ENCODE results near the gene TMEM236. TPM values are rescaled to one million over a fixed set of nuclear protein-coding genes. Genes with fewer than 3 reads are reported as not detected.

TMEM236 gene
- polyA plus RNA-seq, 1 of the 3 experiments (the other 2 are of a cell fraction) = 0.02 TPM

DNA sequence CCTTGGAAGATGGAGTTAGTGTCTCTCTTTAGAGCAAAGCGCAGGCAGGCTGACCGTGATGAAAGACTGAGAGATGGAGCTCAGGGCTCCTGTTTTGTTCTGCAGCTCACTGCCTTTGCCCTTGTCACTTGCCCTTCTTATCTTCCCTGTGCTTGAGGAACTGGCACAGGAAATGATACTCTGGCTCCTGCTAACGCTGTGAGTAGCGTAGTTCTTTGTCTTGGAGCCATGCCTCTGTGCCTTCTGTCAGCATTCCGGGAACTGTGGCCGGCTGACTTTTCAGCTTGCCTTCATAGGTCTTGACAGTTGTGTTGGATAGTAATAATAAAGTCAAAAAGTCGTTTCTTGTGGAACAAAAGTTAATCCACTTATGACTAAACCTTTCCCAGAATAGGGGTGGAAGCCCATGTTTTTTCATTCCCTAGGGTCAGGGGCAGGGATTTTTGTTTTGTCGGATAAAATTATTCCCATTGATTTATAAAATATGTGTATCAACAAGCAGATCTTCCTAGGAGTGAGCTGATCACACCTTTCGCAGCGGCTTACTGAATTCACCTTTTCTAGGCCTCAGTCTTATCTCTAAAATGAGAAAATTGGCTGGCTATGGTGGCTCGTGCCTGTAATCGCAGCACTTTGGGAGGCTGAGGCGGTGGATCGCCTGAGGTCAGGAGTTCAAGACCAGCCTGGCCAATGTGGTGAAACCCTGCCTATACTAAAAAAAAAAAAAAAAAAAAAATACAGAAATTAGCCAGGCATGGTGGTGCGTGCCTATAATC is 16.6 kb upstream of the TMEM236 start:
- TF ChIP-seq EP300 (IDR thresholded peaks at IDR 0.05; ENCODE audit: borderline replicate concordance in 1 of 2, low read depth in 1 of 2, low read length in 1 of 2) = no peak
- TF ChIP-seq TAF1 (IDR thresholded peaks at IDR 0.05; ENCODE audit: borderline replicate concordance, low read depth, low read length) = no peak
- no peak for TF ChIP-seq MXI1 (IDR thresholded peaks at IDR 0.05; ENCODE audit: low read depth, low read length)
- no peak for TF ChIP-seq GABPA (IDR thresholded peaks at IDR 0.05; ENCODE audit: low read depth)
- TF ChIP-seq SMC3 (IDR thresholded peaks at IDR 0.05; ENCODE audit: low read depth, low read length) = no peak
- TF ChIP-seq RFX5 (IDR thresholded peaks at IDR 0.05; ENCODE audit: low read length) = no peak
- no peak for TF ChIP-seq RCOR1 (IDR thresholded peaks at IDR 0.05; ENCODE audit: low read length)
- TF ChIP-seq GATA2 (CRISPR knock-in tag; IDR thresholded peaks at IDR 0.05) = no peak
- TF ChIP-seq, protein P1, sequence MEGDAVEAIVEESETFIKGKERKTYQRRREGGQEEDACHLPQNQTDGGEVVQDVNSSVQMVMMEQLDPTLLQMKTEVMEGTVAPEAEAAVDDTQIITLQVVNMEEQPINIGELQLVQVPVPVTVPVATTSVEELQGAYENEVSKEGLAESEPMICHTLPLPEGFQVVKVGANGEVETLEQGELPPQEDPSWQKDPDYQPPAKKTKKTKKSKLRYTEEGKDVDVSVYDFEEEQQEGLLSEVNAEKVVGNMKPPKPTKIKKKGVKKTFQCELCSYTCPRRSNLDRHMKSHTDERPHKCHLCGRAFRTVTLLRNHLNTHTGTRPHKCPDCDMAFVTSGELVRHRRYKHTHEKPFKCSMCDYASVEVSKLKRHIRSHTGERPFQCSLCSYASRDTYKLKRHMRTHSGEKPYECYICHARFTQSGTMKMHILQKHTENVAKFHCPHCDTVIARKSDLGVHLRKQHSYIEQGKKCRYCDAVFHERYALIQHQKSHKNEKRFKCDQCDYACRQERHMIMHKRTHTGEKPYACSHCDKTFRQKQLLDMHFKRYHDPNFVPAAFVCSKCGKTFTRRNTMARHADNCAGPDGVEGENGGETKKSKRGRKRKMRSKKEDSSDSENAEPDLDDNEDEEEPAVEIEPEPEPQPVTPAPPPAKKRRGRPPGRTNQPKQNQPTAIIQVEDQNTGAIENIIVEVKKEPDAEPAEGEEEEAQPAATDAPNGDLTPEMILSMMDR (IDR thresholded peaks at IDR 0.05) = no peak
- TF ChIP-seq, protein P2, sequence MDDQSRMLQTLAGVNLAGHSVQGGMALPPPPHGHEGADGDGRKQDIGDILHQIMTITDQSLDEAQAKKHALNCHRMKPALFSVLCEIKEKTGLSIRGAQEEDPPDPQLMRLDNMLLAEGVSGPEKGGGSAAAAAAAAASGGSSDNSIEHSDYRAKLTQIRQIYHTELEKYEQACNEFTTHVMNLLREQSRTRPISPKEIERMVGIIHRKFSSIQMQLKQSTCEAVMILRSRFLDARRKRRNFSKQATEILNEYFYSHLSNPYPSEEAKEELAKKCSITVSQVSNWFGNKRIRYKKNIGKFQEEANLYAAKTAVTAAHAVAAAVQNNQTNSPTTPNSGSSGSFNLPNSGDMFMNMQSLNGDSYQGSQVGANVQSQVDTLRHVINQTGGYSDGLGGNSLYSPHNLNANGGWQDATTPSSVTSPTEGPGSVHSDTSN (IDR thresholded peaks at IDR 0.05) = no peak
- no peak for TF ChIP-seq POLR2AphosphoS5 (IDR thresholded peaks at IDR 0.05; ENCODE audit: low read depth, low read length)
- H3K9ac ChIP-seq = no peak overlapping the region
- no peak overlapping the region for H3K4me2 ChIP-seq
- no peaks in the 10 kb centered on the region for H3K27me3 ChIP-seq (ENCODE audit: insufficient read depth)
- no peaks in the 10 kb centered on the region for H3K4me1 ChIP-seq (ENCODE audit: control insufficient read depth in 1 of 2, insufficient read depth in 2 of 2, low read depth in 1 of 2, low read length in 1 of 2)
- POLR2A ChIA-PET = interaction anchor here (0.6 kb wide), 1 partner anchor 12 kb away, joined by 3 read pairs; no protein-coding TSS in a partner anchor
- no peaks in the 10 kb centered on the region for H3K79me2 ChIP-seq (ENCODE audit: insufficient read depth)
- H4K20me1 ChIP-seq (ENCODE audit: insufficient read depth) = no peaks in the 10 kb centered on the region
- H3F3A ChIP-seq (replicated peaks; ENCODE audit: insufficient read depth) = no peaks in the 10 kb centered on the region
- CTCF ChIA-PET = interaction anchor here (0.6 to 2.7 kb wide), 4 partner anchors 10 to 127 kb away, joined by 3 to 9 read pairs (median 4); no protein-coding TSS in a partner anchor
- H3K4me3 ChIP-seq (ENCODE audit: low read depth in 2 of 2, low read length in 1 of 2) = no peak overlapping the region
- no peak overlapping the region for H2AFZ ChIP-seq (ENCODE audit: low read depth)
- H3K9me3 ChIP-seq = no peaks in the 10 kb centered on the region
- no peaks in the 10 kb centered on the region for H3K36me3 ChIP-seq (replicated peaks in 1 of 2; ENCODE audit: control insufficient read depth in 1 of 2, insufficient read depth in 2 of 2, low read length in 1 of 2)
- DNase-seq = no peak
- H3K27ac ChIP-seq (ENCODE audit: low read depth in 2 of 2, low read length in 1 of 2) = no peak overlapping the region
- 91% methylated on average over 15 of the region's 15 CpGs for WGBS (ENCODE audit: low lambda C conversion rate)
- no peaks in the 10 kb centered on the region for H3K9me2 ChIP-seq

GRCh38 chr10:17736223-17736622 is 15.8 kb upstream of the TMEM236 start:
- H3K27me3 ChIP-seq (ENCODE audit: insufficient read depth) = no peaks in the 10 kb centered on the region
- H3K4me1 ChIP-seq (ENCODE audit: control insufficient read depth in 1 of 2, insufficient read depth in 2 of 2, low read depth in 1 of 2, low read length in 1 of 2) = no peaks in the 10 kb centered on the region
- POLR2A ChIA-PET = no interaction called here
- H3K36me3 ChIP-seq (replicated peaks in 1 of 2; ENCODE audit: control insufficient read depth in 1 of 2, insufficient read depth in 2 of 2, low read length in 1 of 2) = no peaks in the 10 kb centered on the region
- H3F3A ChIP-seq (replicated peaks; ENCODE audit: insufficient read depth) = no peaks in the 10 kb centered on the region
- H3K4me3 ChIP-seq (ENCODE audit: low read depth in 2 of 2, low read length in 1 of 2) = no peak overlapping the region
- H3K9me3 ChIP-seq = no peaks in the 10 kb centered on the region
- no peaks in the 10 kb centered on the region for H3K9me2 ChIP-seq
- H4K20me1 ChIP-seq (ENCODE audit: insufficient read depth) = no peaks in the 10 kb centered on the region
- no peak overlapping the region for H3K4me2 ChIP-seq
- 100% methylated on average over 1 of the region's 2 CpGs for WGBS (ENCODE audit: low lambda C conversion rate)
- no peak overlapping the region for H3K9ac ChIP-seq
- no peak overlapping the region for H2AFZ ChIP-seq (ENCODE audit: low read depth)
- no peak overlapping the region for H3K27ac ChIP-seq (ENCODE audit: low read depth in 2 of 2, low read length in 1 of 2)
- no peak for DNase-seq
- CTCF ChIA-PET = interaction anchor here (0.8 to 2.7 kb wide), 16 partner anchors 9 to 502 kb away, joined by 3 to 10 read pairs (median 4); no protein-coding TSS in a partner anchor
- H3K79me2 ChIP-seq (ENCODE audit: insufficient read depth) = no peaks in the 10 kb centered on the region
- TF ChIP-seq USF2 (IDR thresholded peaks at IDR 0.05; ENCODE audit: borderline replicate concordance, low read depth, low read length) (no peak), FOSL2 (IDR thresholded peaks at IDR 0.05; ENCODE audit: borderline replicate concordance, low read depth) (no peak), JUND (IDR thresholded peaks at IDR 0.05) (no peak), RXRA (IDR thresholded peaks at IDR 0.05; ENCODE audit: borderline replicate concordance, low read depth) (no peak), TAF1 (IDR thresholded peaks at IDR 0.05; ENCODE audit: borderline replicate concordance, low read depth, low read length) (no peak), RCOR1 (IDR thresholded peaks at IDR 0.05; ENCODE audit: low read length) (no peak), FOXJ3 (CRISPR knock-in tag; IDR thresholded peaks at IDR 0.05) (no peak), EP300 (IDR thresholded peaks at IDR 0.05; ENCODE audit: borderline replicate concordance in 1 of 2, low read depth in 1 of 2, low read length in 1 of 2) (no peak), RFX5 (IDR thresholded peaks at IDR 0.05; ENCODE audit: low read length) (no peak), TEAD4 (IDR thresholded peaks at IDR 0.05; ENCODE audit: borderline replicate concordance, insufficient read depth) (no peak), YY1 (IDR thresholded peaks at IDR 0.05; ENCODE audit: low read depth) (no peak), SIN3A (IDR thresholded peaks at IDR 0.05; ENCODE audit: borderline replicate concordance, low read depth, low read length) (no peak)
- TF ChIP-seq, protein P2 (IDR thresholded peaks at IDR 0.05) = no peak
- TF ChIP-seq, protein P3, sequence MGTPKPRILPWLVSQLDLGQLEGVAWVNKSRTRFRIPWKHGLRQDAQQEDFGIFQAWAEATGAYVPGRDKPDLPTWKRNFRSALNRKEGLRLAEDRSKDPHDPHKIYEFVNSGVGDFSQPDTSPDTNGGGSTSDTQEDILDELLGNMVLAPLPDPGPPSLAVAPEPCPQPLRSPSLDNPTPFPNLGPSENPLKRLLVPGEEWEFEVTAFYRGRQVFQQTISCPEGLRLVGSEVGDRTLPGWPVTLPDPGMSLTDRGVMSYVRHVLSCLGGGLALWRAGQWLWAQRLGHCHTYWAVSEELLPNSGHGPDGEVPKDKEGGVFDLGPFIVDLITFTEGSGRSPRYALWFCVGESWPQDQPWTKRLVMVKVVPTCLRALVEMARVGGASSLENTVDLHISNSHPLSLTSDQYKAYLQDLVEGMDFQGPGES (IDR thresholded peaks at IDR 0.05; ENCODE audit: low read depth, low read length) = no peak

Measured in SK-N-SH (cell line).